ENCODE results near the gene SLC49A3.

Gene SLC49A3

DNA sequence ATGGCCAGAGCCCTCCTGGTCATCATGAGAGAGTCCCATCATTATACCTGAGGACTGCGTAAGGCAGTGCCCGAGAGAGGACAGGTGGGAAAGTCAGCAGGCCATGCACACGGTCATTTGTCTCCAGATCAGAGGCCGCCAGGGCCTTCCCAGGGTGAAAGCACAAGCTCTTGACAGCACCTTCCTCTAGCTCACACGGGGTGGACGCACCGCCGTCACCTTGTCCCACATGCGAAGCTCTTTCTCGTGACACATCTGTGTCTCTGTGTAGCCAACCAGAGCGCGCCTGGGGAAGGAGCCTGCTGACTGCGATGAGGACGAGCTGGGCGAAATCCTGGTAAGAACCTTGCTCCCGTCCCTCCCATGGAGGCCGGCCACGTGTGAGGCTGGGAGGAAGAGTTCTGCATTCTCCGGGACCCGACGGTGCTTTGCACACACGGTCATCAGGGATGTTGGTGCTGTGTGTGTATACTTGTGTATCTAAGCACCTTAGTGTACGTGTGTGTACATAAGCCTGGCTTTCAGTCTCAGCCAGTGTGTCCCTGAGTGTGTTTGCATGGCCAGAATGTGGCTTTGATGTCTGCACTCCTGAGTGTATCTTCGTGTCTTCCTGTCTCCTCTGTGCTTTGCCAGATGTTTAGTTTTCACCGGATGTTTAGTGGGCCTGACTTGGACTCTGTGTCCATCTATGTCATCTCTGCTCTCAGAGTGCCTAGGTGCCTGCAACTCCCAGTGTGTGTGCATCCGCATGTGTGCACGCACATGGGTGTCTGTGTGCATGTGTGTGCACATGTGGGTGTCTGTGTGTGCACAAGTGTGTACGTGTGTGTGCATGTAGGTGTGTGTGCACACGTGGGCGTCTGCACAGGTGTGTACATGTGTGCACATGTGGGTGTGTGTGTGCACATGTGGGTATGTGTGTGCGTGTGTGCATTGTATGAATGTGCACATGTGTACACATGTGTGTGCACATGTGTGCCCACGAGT lies 30.0 kb downstream of the SLC49A3 start:
- Histone ChIP-seq H4K20me1 (ENCODE audit: low read depth, low read length) (no peaks in the 10 kb centered on the region), H3K4me2 (ENCODE audit: low read depth, low read length, poor library complexity, severe bottlenecking) (no peak overlapping the region), H3F3A (ENCODE audit: insufficient read depth) (no peaks in the 10 kb centered on the region)

GRCh38 chr4:657834-658667 lies 30.9 kb downstream of the SLC49A3 start:
- no peaks in the 10 kb centered on the region for H3K27me3 ChIP-seq (ENCODE audit: low read length)
- H4K20me1 ChIP-seq (ENCODE audit: low read depth, low read length) = no peaks in the 10 kb centered on the region
- no peak overlapping the region for H2AFZ ChIP-seq (ENCODE audit: low read depth, low read length, severe bottlenecking)
- no peaks in the 10 kb centered on the region for H3K9me2 ChIP-seq (replicated peaks; ENCODE audit: insufficient read depth, low read length)
- H3K9ac ChIP-seq (ENCODE audit: low read length) = no peak overlapping the region
- H3K27ac ChIP-seq (ENCODE audit: low read depth, low read length) = no peak overlapping the region
- H3F3A ChIP-seq (ENCODE audit: insufficient read depth) = no peaks in the 10 kb centered on the region
- TF ChIP-seq, protein P1, sequence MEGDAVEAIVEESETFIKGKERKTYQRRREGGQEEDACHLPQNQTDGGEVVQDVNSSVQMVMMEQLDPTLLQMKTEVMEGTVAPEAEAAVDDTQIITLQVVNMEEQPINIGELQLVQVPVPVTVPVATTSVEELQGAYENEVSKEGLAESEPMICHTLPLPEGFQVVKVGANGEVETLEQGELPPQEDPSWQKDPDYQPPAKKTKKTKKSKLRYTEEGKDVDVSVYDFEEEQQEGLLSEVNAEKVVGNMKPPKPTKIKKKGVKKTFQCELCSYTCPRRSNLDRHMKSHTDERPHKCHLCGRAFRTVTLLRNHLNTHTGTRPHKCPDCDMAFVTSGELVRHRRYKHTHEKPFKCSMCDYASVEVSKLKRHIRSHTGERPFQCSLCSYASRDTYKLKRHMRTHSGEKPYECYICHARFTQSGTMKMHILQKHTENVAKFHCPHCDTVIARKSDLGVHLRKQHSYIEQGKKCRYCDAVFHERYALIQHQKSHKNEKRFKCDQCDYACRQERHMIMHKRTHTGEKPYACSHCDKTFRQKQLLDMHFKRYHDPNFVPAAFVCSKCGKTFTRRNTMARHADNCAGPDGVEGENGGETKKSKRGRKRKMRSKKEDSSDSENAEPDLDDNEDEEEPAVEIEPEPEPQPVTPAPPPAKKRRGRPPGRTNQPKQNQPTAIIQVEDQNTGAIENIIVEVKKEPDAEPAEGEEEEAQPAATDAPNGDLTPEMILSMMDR (IDR thresholded peaks at IDR 0.05; ENCODE audit: insufficient read depth, low read length, poor library complexity, severe bottlenecking) = no peak
- TF ChIP-seq EZH2phosphoT487 (conservative IDR thresholded peaks at IDR 0.05; ENCODE audit: low read length) = no peak
- no peaks in the 10 kb centered on the region for H3K36me3 ChIP-seq (ENCODE audit: low read length)
- no peak overlapping the region for H3K4me2 ChIP-seq (ENCODE audit: low read depth, low read length, poor library complexity, severe bottlenecking)
- H3K9me3 ChIP-seq (ENCODE audit: insufficient read depth, low read length) = no peaks in the 10 kb centered on the region
- no peaks in the 10 kb centered on the region for H3K79me2 ChIP-seq (ENCODE audit: insufficient read depth, low read length)
- H3K4me3 ChIP-seq (ENCODE audit: insufficient read depth, low read length, poor library complexity, severe bottlenecking) = no peak overlapping the region

More for the DNA sequence above, 30.0 kb downstream of the SLC49A3 start:
- Histone ChIP-seq H3K9me2 (replicated peaks; ENCODE audit: insufficient read depth, low read length) (no peaks in the 10 kb centered on the region), H3K4me3 (ENCODE audit: insufficient read depth, low read length, poor library complexity, severe bottlenecking) (no peak overlapping the region), H3K36me3 (ENCODE audit: low read length) (no peaks in the 10 kb centered on the region), H2AFZ (ENCODE audit: low read depth, low read length, severe bottlenecking) (no peak overlapping the region), H3K79me2 (ENCODE audit: insufficient read depth, low read length) (no peaks in the 10 kb centered on the region), H3K27ac (ENCODE audit: low read depth, low read length) (no peak overlapping the region), H3K9me3 (ENCODE audit: insufficient read depth, low read length) (no peaks in the 10 kb centered on the region), H3K9ac (ENCODE audit: low read length) (no peak overlapping the region), H3K27me3 (ENCODE audit: low read length) (no peaks in the 10 kb centered on the region)
- TF ChIP-seq, protein P1 (IDR thresholded peaks at IDR 0.05; ENCODE audit: insufficient read depth, low read length, poor library complexity, severe bottlenecking) = no peak

DNA sequence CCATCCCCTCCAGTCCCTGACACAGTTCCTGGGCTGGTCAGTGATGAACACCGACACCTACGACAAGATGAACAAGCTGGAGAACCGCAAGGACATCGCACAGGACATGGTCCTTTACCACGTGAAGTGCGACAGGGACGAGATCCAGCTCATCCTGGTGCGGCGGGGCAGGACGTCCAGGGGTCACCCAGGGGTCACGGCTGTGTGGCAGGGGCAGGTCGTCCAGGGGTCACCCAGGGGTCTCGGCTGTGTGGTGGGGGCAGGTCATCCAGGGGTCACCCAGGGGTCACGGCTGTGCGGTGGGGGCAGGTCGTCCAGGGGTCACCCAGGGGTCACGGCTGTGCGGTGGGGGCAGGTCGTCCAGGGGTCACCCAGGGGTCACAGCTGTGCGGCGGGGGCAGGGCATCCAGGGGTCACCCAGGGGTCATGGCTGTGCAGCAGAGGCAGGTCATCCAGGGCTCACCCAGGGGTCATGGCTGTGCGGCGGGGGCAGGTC lies 31.6 kb downstream of the SLC49A3 start:
- Histone ChIP-seq H2AFZ (ENCODE audit: low read depth, low read length, severe bottlenecking) (no peak overlapping the region), H3K4me2 (ENCODE audit: low read depth, low read length, poor library complexity, severe bottlenecking) (no peak overlapping the region), H3F3A (ENCODE audit: insufficient read depth) (no peaks in the 10 kb centered on the region), H3K27me3 (ENCODE audit: low read length) (no peaks in the 10 kb centered on the region), H3K36me3 (ENCODE audit: low read length) (no peaks in the 10 kb centered on the region), H3K9ac (ENCODE audit: low read length) (no peak overlapping the region), H3K9me3 (ENCODE audit: insufficient read depth, low read length) (no peaks in the 10 kb centered on the region), H3K27ac (ENCODE audit: low read depth, low read length) (no peak overlapping the region), H3K79me2 (ENCODE audit: insufficient read depth, low read length) (no peaks in the 10 kb centered on the region), H3K4me3 (ENCODE audit: insufficient read depth, low read length, poor library complexity, severe bottlenecking) (no peak overlapping the region), H4K20me1 (ENCODE audit: low read depth, low read length) (no peaks in the 10 kb centered on the region), H3K9me2 (replicated peaks; ENCODE audit: insufficient read depth, low read length) (no peaks in the 10 kb centered on the region)
- no peak for TF ChIP-seq EZH2phosphoT487 (conservative IDR thresholded peaks at IDR 0.05; ENCODE audit: low read length)
- TF ChIP-seq, protein P1 (IDR thresholded peaks at IDR 0.05; ENCODE audit: insufficient read depth, low read length, poor library complexity, severe bottlenecking) = no peak
